NB4 (cell line): ENCODE results near the gene FERD3L.

Experiments used
- POLR2A ChIP-seq: IDR thresholded peaks from 2 replicates; pipeline ENCODE4 v1.6.1; 2011; ENCODE audit warnings: mild to moderate bottlenecking; ENCODE audit not compliant: insufficient read length; ENCODE audit errors: extremely low read depth
- TF ChIP-seq, protein P1 (sequence below): IDR thresholded peaks from one replicate; pipeline ENCODE4 v1.5.1; 2012; ENCODE audit warnings: low read depth, low read length

DNA sequence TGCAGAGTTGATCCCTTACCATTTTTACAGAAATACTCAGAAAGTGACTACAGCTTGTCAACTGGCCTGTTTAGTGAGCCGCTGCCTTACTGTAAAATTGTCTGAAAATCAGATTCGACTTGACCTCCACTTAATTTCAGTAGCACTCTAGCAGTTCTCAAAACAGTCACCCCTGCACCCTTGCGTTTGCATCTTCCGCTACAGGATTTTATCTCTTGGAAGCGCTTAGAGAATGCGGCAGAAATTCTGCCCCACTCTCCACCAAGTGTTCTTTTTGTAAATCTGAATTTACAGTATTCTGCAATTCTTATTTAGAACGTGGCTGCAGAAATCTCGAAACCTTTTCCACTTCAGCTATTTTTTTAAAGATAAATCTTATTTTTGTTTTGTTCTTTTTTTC is 25.8 kb downstream of the FERD3L start:
- no peak for TF ChIP-seq POLR2A
- TF ChIP-seq, protein P1, sequence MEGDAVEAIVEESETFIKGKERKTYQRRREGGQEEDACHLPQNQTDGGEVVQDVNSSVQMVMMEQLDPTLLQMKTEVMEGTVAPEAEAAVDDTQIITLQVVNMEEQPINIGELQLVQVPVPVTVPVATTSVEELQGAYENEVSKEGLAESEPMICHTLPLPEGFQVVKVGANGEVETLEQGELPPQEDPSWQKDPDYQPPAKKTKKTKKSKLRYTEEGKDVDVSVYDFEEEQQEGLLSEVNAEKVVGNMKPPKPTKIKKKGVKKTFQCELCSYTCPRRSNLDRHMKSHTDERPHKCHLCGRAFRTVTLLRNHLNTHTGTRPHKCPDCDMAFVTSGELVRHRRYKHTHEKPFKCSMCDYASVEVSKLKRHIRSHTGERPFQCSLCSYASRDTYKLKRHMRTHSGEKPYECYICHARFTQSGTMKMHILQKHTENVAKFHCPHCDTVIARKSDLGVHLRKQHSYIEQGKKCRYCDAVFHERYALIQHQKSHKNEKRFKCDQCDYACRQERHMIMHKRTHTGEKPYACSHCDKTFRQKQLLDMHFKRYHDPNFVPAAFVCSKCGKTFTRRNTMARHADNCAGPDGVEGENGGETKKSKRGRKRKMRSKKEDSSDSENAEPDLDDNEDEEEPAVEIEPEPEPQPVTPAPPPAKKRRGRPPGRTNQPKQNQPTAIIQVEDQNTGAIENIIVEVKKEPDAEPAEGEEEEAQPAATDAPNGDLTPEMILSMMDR = no peak
